ENCODE results near the gene TCERG1.

TCERG1 gene

DNA sequence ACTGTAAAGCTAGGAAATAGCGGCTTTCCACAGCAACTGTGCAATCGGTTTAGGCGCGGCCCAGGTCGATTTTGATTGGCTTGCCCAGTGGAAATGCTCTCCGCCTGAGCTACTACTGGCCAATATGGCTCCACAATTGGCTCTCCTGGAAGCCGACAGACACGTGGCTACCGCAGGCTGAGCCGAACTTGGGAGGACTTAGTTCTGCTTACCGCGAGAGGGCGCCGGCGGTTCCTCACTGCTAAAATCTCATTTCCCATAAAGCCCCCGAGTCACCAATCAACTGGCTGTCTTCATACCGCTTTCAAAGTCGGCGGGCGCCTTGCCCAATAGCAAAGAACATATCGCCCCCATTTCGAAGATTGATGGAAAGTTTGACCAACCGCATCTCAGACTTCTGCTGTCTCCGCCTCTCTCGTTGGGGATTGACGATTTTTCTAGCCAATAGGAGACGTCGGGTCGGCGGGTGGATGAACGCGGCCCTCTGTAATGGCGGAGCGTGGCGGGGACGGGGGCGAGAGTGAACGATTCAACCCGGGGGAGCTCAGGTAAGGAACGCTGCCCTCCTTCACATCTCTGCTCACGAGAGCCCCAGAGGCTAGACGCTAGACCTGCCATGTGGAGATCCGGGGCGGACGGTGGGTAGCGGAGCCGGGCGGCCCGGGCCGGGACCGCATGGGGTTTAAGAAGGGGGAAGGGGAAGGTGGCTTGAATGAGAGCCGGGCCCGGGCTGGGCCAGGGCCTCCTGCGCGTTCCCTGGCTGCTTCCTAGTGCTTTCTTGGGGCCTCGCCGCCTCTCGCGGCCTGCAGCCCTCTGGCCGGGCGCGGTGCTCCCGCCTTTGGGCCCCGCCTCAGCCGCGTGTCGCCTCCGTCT, at the start of gene TCERG1:
Gene TCERG1, plus strand, starts transcription at position 473 of the 873 bp plus-strand sequence. Its CDS starts 17 bp downstream, at position 490.
- peak; percentile 99 for DNase-seq

DNA sequence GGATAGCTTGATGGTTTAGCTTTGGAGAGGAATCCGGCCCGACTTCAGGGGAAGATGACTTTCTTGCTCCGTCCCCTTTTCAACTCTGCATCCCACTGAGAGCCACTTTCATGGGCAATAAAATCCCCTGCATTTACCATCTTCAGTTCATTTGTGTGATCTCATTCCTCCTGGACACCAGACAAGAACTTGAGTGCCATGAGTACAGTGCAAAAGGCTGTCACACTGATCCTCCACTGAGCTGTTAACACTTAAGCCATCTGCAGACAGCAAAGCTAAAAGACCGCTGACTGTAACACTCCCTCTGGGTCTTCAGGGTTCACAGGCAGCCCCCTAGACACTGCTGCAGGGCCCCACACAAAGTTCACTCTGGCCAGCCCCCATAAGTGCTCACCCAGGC, 48.3 kb upstream of the TCERG1 start:
- DNase-seq: no peak

DNA sequence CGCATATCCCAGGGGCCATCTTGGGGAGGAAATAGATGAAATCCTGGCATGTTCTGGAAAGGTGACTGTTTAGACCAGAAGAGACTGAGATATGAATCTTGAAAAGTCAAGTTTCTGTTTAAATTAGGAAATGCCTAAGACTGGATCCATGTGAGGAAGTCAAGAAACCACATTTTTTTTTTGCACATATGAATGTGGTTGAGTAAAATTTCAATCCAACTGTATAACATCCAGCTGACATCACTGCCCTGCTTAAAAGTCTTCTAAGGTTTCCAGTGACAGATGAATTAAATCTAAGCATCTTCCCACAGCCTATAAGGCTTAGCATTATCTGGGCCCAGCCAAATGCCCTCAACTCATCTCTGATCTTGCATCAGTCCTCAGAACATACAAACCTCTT, 47.7 kb upstream of the TCERG1 start:
- DNase-seq: no peak

DNA sequence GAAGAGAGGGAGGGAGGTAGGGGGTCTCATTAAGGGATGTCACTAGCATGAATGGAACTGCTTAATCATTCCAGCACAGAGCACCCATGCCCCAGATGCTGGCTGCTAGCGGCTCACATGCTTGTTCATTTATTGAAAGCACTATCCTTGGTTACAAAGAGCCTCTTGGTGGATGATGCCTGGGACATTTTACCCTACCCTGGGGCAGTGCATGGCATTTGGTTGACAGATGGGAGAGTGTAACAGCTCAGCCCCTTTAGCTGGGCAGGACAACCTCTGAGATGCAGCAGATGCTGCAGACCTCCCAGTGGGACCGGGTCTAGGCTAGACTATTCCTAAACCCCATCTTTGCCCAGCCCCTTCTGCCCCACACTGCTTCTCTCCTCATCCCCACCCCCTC, 46.9 kb upstream of the TCERG1 start:
- DNase-seq: no peak

DNA sequence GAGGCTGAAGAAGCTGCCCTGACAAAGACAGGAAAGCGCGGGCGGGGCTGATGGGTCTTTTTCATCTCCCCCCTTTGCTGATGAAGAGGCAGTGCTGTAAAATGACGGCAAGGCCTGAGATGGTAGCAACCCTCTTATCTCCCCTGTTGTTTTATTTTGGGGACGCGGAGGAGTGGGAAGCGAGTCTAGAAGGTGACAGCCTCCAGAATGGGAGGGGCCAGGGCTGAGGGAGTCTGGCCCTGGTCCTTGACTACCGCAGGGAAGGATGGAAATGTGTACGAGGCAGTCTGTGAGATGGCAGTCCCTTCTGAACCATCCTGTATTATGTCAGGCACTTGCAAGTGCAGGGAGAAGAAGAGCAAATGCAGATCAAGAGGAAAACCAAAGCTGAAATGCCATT, 46.1 kb upstream of the TCERG1 start:
- DNase-seq: no peak

DNA sequence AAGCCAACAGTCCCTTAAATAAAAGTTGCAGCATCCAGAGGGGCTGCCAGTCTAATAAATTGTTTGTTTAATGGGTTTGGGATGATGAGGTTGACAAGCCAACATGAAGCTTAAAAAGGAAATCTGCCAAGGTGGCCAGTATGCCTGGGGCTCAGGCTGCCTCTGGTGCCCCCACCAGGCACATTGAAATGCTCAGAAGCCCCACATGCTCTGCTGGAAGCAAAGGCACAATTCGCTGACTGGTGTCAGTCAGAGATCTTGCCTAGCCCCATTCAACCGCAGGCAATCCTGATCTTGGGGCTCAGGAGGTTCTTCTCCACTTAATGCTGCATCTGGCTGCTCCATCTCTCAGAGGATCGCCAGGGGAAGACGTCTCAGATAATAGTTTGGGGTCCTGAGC, 44.2 kb upstream of the TCERG1 start:
- no peak for DNase-seq

DNA sequence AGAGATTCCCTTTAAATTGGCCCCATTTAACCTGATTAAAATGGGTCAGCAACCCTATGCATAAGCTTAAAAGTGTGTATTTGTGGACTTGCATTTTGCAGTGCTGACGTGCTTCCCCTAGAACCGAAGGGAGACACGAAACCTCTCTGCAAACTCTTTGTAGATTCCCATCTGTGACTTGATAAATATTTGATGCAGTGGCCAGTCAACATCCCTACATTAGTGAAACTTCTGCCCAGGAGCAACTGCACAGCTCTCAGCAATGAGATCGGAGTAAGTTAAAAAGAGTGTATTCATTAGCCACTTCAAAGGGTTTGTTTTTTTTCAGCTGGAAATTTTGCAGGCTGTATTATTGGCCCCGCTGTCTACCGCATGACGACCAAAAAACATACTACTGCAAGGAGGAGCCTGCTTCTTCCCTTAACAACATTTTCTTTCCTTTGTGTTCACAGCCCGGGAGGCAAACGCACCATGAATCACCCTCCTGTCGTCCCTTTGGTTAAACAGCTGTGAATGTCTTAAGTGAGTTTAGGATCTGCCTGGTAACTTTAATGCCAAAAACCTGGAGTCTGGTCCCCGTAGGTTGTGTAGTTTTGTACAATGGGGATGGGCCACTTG, 38.0 kb upstream of the TCERG1 start:
- no peak for DNase-seq

DNA sequence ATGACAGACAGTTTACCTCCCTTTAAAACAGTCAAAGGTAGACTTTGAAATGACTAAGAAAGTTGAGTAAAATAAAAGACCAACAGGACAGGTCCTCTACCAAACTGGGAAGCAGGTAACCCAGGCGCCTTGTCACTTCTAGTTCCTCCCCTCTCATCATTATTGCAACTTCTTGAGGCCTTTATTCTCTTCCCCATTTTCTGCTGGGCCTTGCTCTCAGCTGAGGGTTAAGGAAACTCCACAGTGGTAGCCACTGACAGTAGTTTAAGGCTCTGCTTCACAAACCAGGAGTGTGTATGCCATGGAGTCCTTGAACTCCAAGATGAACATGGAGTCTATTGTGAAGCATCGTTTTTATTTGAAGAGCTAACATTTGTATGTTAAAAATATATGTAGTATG, 36.9 kb upstream of the TCERG1 start:
- no peak for DNase-seq

DNA sequence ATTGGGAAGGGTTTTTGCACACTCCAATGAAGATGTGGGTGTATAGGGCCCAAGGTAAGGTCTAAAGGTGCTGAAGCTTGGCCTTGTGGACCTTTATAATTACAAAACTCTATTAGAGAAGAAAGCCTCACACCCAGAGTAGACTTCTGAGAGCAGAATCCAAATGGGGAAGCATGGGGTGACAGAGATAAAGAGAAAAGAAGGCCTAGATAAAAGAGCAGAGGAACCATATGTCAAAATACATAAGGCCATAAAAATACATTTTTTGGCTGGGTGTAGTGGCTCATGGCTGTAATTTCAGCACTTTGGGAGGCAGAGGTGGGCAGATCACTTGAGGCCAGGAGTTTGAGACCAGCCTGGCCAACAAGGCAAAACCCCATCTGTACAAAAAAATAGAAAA, 27.4 kb upstream of the TCERG1 start:
- no peak for DNase-seq

DNA sequence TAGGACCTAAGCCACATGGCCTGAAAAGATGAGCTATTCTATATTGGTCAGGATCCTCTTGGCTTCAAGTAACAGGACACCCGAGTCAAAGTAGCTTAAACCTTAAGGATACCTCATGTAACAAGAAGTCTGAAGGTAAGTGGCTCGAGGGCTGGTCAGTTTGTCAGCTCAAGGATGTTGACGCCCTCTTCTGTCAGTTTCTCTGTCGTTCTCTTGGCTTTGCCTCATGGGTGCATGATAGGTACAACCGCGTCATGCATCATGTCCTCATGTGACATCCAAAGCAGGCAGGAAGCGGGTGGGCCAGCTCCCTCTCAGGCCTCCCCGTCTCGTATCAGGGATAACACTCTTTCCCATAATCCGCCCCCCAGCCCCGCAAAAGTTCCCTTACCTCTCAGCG, 22.1 kb upstream of the TCERG1 start:
- DNase-seq: no peak

DNA sequence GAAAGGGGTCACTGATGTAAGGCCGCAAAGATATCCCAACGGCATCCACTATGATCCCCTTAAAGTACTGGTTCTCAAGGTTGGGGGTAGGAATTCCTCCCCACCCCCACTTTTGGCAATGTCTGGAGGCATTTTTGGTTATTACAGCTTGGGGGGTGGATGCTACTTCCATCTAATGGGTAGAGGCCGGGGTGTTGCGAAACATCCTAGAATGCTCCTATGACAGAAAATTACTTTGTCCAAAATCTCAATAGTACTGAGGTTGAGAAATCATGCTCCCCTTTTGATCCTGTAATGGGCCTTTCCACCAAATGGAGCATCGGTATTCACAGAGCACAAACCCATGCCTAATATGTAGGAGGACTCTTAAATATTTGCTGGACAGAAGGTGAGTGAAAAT, 20.8 kb upstream of the TCERG1 start:
- DNase-seq: no peak

DNA sequence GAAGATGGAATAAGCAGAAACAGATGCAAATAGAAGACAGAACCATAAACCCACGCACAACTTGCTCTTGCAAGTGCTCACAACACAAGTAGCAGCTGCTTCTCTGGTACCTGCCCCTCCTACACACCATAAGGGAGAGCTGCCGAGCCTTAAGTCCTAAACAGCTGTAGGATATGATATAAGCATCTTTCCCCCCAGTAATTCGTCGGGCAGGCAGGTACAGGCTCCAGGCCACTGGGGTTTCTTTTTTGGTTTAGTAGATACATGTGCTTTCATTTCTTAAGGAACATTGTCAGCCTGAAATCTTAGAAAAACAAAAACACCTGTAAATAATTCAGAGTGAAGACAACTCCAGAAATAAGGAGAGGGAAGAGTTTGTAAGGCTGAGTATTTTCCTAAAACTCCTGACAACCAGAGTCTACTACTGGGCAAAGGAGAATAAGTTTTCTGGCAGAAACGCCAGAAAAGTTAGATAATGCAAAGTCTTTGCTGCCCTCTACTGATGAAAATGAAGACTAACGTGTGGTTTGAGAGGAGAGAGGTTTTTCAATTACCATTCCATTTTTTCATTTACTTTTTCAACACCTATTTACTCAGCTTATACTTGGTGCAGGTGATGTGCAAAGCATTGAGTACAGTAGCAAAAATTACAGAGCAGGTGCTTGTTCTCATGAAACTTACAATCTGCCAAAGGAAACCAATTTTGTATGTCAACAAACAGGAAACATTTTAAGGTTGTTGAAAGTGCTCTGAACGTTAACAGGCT, 20.1 kb upstream of the TCERG1 start:
- DNase-seq: peak; percentile 35

DNA sequence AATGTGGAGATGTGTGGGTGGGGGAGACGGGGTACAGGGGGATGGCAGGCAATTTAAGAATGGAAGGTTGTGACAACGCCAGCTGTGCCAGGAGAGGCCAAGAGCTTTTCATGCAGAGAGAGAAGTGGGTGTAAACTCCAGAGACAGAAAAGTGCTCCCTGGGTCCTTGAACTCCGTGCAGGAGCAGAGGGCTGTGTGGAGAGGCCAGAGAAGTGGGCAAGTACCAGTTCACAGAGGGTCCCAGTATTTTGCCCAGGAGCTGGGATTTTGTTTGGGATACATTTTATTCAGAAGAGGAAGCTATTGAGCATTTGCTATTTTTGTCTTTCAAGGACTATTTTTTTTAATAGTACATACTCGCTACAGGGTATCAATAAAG, 19.5 kb upstream of the TCERG1 start:
- DNase-seq: no peak

DNA sequence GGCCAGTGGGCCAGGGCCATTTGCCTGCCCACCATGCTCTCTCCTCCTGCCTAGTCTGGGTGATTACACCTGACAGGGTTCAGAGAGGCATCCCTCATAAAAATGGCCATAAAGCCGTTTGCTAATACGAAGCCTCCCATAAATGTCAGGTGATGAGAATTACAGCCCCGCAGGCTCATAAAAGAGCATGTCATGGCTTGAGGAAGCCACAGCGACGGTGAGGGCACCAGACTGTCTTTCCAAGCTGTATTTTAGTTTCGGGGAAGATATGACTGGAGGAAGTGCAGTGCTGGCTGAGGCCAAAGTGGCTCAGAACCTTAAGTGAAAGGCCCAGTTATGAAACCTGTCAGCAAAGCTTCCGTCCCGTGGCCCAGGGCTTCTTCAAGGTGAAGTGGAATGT, 18.5 kb upstream of the TCERG1 start:
- DNase-seq: no peak

DNA sequence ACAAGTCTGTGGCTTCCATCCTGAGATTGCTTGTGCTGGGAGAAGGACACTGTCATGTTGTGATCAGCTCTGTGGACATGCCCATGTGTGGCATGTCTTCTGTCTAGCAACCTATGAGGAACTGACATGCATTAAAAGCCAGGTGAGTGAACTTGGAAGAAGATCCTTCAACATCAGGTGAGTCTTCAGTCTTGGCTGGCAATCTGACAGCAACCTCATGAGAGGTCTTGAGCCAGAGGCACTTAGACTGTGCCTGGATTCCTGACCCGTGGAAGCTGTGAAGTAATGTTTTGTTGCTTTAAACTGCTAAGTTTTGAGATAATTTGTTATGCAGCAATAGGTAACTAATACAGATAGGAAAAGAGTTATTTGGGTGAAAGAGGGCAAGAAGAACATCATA, 6.8 kb upstream of the TCERG1 start:
- no peak for DNase-seq

DNA sequence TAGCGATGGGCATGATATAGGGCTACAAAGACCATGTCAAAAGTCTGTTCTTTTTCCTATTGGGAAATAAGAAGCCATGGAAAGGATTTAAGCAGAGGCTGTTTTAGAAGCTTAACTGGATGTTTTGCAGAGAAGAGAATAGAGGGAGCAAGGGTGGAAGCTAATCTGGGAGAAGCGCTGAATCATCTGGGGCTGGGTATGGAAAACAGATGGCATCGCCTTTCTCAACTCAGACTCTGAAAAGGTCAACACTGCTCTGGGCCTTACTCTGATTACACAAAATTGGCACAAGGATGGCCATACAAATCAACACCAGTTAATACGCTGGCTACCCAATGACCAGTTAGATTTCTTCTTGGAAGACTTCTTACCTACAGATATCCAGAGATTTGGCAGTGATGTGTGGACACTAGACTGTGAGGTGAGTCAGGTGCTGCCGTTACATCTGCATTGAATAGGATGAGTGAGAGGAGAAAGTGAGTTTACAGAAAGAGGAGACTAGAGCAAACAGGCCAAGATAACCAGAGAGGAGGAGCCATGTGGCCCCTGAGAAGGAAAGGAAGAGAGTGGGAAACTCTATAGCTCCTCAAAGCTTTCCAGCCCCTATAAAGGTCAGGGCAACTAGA, 6.2 kb upstream of the TCERG1 start:
- no peak for DNase-seq

DNA sequence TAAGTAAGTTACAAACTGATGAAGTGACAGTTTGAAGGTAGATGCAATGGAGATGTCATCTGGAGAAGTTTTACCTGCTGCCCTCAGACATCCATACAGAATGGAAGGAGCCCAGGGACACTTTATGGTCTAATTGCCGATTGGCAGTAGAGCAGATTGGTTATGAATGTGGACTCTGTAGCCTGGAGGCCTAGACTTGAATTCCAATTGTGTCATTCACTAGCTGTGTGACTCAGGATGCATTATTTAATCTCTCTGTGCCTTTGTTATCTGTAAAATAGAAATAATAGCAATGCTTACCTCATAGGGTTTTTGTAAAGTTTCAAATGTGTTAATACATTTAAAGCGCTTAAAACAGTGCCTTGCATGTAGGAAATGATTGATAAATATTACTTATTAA, 5.2 kb upstream of the TCERG1 start:
- no peak for DNase-seq

DNA sequence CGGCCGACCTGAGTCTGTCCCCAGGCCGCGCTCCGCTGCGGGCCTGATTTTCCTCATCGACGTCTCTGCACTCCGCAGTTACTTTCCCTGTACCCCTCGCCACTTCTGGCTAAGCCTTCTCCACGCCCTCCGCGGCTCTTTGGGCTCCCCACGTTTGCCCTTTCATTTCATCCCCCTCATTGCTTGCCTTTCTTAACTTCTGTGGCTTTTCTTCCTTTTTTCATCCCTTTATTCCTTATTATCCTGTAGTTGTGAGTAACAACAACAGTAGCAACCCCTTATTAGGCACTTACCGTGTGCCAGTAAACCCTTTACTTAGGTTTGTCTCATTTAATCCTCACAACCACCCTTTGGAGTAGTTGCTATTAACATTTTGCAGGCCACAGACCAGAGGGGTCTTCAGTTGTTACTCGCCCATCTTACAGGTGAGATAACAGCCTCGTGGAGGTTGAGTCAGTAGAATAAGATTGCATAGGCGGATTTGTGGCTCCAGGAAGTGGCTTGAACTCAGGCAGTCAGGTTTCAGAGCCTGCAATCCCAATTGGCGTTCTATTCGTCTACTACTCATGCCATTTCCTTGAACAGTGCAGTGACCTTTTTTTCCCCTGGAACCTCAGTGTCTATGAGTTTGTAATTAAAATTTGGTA, 724 bp downstream of the TCERG1 start:
- DNase-seq: peak; percentile 6

DNA sequence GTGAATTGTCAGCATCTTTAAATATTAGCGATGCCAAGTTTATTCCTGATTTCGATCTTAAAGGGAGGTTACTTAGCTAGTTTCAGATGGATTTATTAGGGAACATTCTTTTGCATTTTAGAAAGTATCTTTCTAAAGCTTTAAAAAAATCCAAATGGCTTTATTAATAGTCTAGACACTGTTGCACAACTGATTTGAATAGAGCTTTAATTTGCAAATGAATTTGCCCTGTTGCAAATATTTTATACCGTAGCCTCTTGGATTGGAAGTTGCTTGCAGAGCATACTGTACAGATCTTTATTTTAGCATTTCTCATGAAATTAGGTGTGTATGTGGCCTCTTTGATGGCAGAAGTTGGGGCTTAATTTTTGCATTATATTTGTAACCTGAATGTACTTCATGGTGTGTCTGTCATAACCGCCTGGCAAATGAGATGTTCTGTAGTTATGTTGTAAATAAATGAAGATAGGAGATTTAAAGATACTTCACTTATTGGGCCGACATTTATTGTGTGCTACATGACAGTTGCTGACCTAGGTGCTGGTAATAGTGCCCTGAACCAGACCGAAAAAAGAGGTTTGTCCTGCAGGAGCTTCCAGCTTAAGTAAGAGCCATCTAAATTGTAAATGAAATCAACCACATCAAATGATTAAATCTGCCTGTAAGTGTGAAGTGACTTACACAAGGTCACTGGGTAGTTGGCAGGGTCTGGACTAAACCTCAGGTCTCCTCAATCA, 1.8 kb downstream of the TCERG1 start:
- no peak for DNase-seq

DNA sequence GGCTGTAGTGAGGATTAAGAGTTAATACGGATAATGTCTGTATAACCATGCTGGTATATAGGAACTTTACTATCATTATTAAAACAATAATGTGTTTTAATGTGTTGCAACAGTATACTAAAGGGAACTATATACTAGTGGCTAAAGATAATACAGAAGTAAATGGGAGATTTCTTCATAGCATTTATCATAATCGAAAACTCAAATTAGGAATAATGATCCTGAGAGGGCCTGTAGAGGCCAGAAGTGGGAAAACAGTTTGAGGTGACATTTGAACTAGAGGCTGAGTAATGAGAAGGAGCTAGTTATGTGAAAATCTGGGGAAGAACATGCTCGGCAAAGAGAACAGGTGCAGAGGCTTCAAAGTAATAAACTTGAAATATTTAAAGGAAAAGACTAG, 2.9 kb downstream of the TCERG1 start:
- no peak for DNase-seq

DNA sequence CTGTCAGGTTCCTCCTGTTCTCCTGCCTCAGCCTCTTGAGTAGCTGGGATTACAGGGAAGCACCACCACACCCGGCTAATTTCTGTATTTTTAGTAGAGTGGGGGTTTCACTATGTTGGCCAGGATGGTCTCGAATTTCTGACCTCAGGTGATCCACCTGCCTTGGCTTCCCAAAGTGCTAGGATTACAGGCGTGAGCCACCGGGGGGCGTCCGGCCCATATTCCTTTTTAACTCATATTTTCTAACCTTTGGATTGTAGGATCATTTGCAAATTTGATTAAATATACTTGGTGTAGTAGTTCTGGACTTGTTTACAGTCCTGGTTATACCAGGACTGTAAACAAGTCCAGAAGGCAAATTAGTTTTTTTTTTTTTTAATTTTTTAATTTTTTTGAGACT, 4.3 kb downstream of the TCERG1 start:
- no peak for DNase-seq

DNA sequence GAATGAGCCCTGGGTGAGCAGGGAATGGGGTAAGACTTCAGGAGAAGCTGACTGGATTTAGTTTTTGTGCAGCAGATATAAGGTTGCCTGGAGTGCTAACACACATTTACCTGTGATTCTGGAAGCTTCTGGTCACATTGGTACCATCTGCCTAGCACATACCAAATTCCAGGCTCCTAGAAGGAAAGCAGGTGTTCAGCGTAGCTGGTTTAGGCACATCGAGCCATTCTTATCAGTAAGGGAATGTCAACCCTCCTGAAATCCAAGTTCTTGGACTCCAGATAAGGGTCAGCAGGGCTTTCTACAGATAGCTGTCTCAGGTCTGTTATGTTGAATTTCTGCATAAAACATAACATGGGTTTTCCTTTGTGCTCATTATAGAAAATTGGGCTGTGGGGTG, 10.3 kb downstream of the TCERG1 start:
- no peak for DNase-seq
